Lung (tissue), 12 donors: Measurements from ENCODE around the gene RNGTT. TPM values are rescaled to one million over a fixed set of nuclear protein-coding genes. Genes with fewer than 3 reads are reported as not detected.
"Not testable (repeated sequence)": the region's sequence is repeated elsewhere in the genome, so short reads cannot be mapped to it uniquely, and the experiment has no call there.

Experiments
- ATAC-seq: fragments of 200-7000 bp; cut with Tn5 transposase; one replicate; pipeline ENCODE4 v1.9.1; 2020; ENCODE audit warnings: moderate number of reproducible peaks; ENCODE audit not compliant: insufficient read depth, low FRiP score
- DNase-seq, 3 donors: peaks; one replicate each; pipeline ENCODE4 v3.0.0-alpha.2; 2013 to 2017
- H3K27ac ChIP-seq, 2 donors: one replicate each; pipeline ENCODE4 v1.5.1; 2013; ENCODE audit warnings: mild to moderate bottlenecking in 2 of 2, moderate library complexity in 2 of 2, control low read depth in 1 of 2, inconsistent platforms in 1 of 2, low read depth in 1 of 2, low read length in 1 of 2
- H3K27me3 ChIP-seq, 3 donors: one replicate each; pipeline ENCODE4 v1.5.1; 2013; ENCODE audit warnings: low read length in 2 of 3; ENCODE audit not compliant: control insufficient read depth in 3 of 3, insufficient read depth in 3 of 3
- H3K36me3 ChIP-seq, 4 donors: one replicate each; pipeline ENCODE4 v1.5.1; 2013; ENCODE audit warnings: low read length in 4 of 4, mild to moderate bottlenecking in 1 of 4, moderate library complexity in 1 of 4; ENCODE audit not compliant: control insufficient read depth in 4 of 4, insufficient read depth in 4 of 4
- H3K4me1 ChIP-seq, 5 donors: one replicate each; pipeline ENCODE4 v1.5.1; 2013; ENCODE audit warnings: low read length in 5 of 5, mild to moderate bottlenecking in 2 of 5, moderate library complexity in 1 of 5; ENCODE audit not compliant: control insufficient read depth in 5 of 5, insufficient read depth in 5 of 5
- H3K4me3 ChIP-seq: one replicate; pipeline ENCODE4 v1.5.1; 2013; ENCODE audit warnings: mild to moderate bottlenecking, control low read depth, moderate library complexity
- H3K9ac ChIP-seq, 2 donors: one replicate each; pipeline ENCODE4 v1.5.1; 2013; ENCODE audit warnings: low read length in 2 of 2, control low read depth in 1 of 2; ENCODE audit not compliant: insufficient read depth in 1 of 2
- H3K9me3 ChIP-seq, 4 donors: one replicate each; pipeline ENCODE4 v1.5.1; 2013; ENCODE audit warnings: low read length in 3 of 4, mild to moderate bottlenecking in 1 of 4, moderate library complexity in 1 of 4; ENCODE audit not compliant: control insufficient read depth in 4 of 4, insufficient read depth in 3 of 4
- CTCF ChIP-seq: IDR thresholded peaks from 2 replicates; pipeline ENCODE4 v1.5.1; 2012; ENCODE audit warnings: mild to moderate bottlenecking; ENCODE audit errors: control extremely low read depth, extremely low read depth
- WGBS, 2 donors: extraction: QIAGEN DNeasy Blood & Tissue Kit; methylation state at CpG; one replicate each; pipeline ENCODE4 v1.1.7; 2013; 5-methylcytosine and 5-hydroxymethylcytosine counted together
- polyA plus RNA-seq, 2 donors: library from polyadenylated mRNA; stranded (reverse); fragments of 200-250 nt; gene quantifications; one replicate each; pipeline ENCODE4 v1.2.1, GENCODE V29; 2013
- total RNA-seq, 2 donors: library from RNA; depleted of rRNA in 1 of 2; stranded (reverse); fragments of >200 nt in 1 of 2; gene quantifications; one replicate each; pipeline ENCODE4 v1.2.1, GENCODE V29; 2014 to 2021
- donor health status: control.
- donor health status: control.
- donor health status: Bipolar disorder and iron deficiency.
- donor health status: healthy.
- donor health status: DM: yes; HTN: yes; CAD: no.

Gene RNGTT
- total and polyA plus RNA-seq, 4 donors, result 3.0 to 25.0 (median 9.2) TPM

GRCh38 chr6:88722686-88723085 lies 240.7 kb downstream of the RNGTT start:
- DNase-seq, result no peak
- Histone ChIP-seq H3K4me3 (no peak overlapping the region), H3K27me3 (no peaks in the 10 kb centered on the region), H3K9me3 (no peaks in the 10 kb centered on the region), H3K9ac (no peak overlapping the region), H3K27ac (no peak overlapping the region), H3K4me1 (peaks cover 0 to 1% (median 0%) of the 10 kb centered on the region in 5 donors), H3K36me3 (no peaks in the 10 kb centered on the region)
- no peak for TF ChIP-seq CTCF
- 94 to 97% methylated on average over 3 of the region's 3 CpGs for whole genome bisulfite sequencing, 2 donors
- no peak for ATAC-seq

GRCh38 chr6:88716399-88716798 lies 247.0 kb downstream of the RNGTT start:
- not testable (repeated sequence) for H3K9me3 ChIP-seq, H3K4me3 ChIP-seq, H3K36me3 ChIP-seq, H3K9ac ChIP-seq, H3K27ac ChIP-seq, DNase-seq, H3K4me1 ChIP-seq, ATAC-seq, H3K27me3 ChIP-seq
- no CpG with 5 or more reads among the region's 1 CpG for WGBS, 2 donors

- Histone ChIP-seq H3K4me3 (no peak overlapping the region), H3K36me3 (no peaks in the 10 kb centered on the region), H3K27ac (no peak overlapping the region), H3K9ac (no peak overlapping the region), H3K9me3 (no peaks in the 10 kb centered on the region), H3K27me3 (no peaks in the 10 kb centered on the region), H3K4me1 (peaks cover 0 to 3% (median 0%) of the 10 kb centered on the region in 5 donors)
- no peak for DNase-seq
- no peak for ATAC-seq
- 94 to 96% methylated on average over 3 of the region's 3 CpGs for WGBS, 2 donors
- TF ChIP-seq CTCF, result no peak
Measured at GRCh38 chr6:88712243-88712936, 251.0 kb downstream of the RNGTT start.

GRCh38 chr6:88709819-88710246 lies 253.6 kb downstream of the RNGTT start:
- WGBS, 2 donors, result 97 to 100% methylated on average over 1 of the region's 1 CpG
- TF ChIP-seq CTCF, result no peak
- ATAC-seq, result no peak

More at GRCh38 chr6:88709819-88710246, 253.6 kb downstream of the RNGTT start:
- Histone ChIP-seq H3K9me3 (no peaks in the 10 kb centered on the region), H3K27ac (no peak overlapping the region), H3K9ac (no peak overlapping the region), H3K27me3 (no peaks in the 10 kb centered on the region), H3K36me3 (no peaks in the 10 kb centered on the region), H3K4me3 (no peak overlapping the region), H3K4me1 (peaks cover 0 to 3% (median 0%) of the 10 kb centered on the region in 5 donors)
- DNase-seq, result no peak
